ENCODE data around the gene ARHGAP6.

Gene ARHGAP6

DNA sequence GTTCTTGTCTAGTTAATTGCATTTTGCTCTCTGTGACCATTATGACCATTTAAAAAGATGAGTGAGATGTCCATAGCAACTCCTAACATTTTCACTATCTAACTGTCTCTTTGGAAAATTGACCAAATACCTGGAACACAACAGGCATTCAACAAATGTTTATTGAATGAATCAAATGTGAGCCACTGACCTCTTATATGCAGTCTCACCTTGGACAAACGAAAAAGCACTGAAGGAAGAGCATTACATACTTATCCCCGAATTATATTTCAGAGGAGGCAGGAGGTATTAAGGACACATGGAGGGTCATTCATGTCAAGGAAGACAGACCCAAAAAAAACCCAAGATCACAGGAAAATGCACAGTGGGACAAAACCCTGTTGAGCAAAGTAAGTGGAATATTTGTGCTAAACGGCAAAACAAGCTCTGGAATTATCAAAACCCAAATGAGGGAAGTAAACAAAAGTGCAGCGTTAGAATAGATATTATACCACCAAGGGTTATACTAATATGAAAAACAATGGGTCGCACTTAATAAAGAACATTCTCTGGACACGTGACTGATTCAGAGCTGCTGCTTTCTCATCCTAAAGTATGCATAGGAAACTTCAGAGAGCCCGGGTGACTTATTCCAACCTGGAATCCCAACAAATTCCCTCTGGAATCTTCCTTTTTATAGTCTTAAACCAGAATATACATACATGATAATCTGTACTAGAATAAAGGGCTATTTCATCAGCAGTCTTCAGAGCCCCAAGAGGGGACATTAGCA is 240.6 kb downstream of the ARHGAP6 start:
- TF ChIP-seq CTCF (conservative IDR thresholded peaks at IDR 0.05) (no peak), ZFX (IDR thresholded peaks at IDR 0.05) (no peak)
- H3K27ac ChIP-seq, result no peak overlapping the region

DNA sequence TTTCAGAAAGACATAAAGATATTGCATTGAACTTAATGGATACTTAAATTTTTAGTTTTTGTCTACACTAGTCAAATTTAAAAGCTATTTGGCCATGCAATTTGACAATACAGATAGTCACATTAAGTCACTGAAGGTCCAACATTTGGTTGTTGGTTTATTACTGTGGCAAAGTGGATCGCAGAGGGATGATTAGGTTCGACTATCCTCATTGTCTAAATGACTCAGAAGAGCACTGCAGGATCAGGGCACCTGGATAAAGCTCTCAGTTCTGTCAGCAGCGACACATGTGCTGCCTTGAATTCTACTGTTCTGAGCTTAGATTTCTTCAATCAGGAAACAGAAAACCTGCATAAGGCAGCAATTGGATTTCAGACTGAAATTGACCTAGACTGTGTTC is 241.8 kb downstream of the ARHGAP6 start:
- TF ChIP-seq ZFX (IDR thresholded peaks at IDR 0.05) (no peak), CTCF (conservative IDR thresholded peaks at IDR 0.05) (no peak)

GRCh38 chrX:11423362-11423818 is 242.3 kb downstream of the ARHGAP6 start:
- H3K27ac ChIP-seq, result peak overlapping the region; percentile 83; the same call in 1 of the 2 replicates
- TF ChIP-seq ZFX (IDR thresholded peaks at IDR 0.05) (no peak), CTCF (conservative IDR thresholded peaks at IDR 0.05) (no peak)

More for the DNA sequence above, 241.8 kb downstream of the ARHGAP6 start:
- peak overlapping the region; percentile 83; the same call in 1 of the 2 replicates for H3K27ac ChIP-seq

DNA sequence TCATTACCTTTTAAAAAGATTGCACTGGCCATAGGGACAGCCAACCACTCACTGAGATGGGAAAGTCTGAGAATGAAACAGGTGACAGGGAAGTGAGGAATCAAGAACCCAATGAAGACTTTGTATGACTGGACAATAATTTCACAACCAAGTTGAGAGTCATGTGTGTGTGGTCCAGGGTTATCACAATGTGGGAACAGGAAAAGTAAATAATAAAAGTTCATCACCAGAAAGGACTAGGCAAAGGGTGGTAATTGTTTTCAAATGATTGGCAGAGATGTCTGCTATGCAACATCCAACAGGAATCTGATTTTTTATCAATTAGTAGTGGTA is 243.2 kb downstream of the ARHGAP6 start:
- peak overlapping the region; percentile 83; the same call in 1 of the 2 replicates for H3K27ac ChIP-seq
- no peak for TF ChIP-seq CTCF (conservative IDR thresholded peaks at IDR 0.05)
- TF ChIP-seq ZFX (IDR thresholded peaks at IDR 0.05), result no peak

GRCh38 chrX:11421805-11422524 is 243.8 kb downstream of the ARHGAP6 start:
- TF ChIP-seq ZFX (IDR thresholded peaks at IDR 0.05) (no peak), CTCF (conservative IDR thresholded peaks at IDR 0.05) (no peak)
- peak overlapping the region; percentile 83; the same call in 1 of the 2 replicates for H3K27ac ChIP-seq

GRCh38 chrX:11420851-11421250 is 244.9 kb downstream of the ARHGAP6 start:
- no peak for TF ChIP-seq CTCF (conservative IDR thresholded peaks at IDR 0.05)
- TF ChIP-seq ZFX (IDR thresholded peaks at IDR 0.05), result no peak
- H3K27ac ChIP-seq, result peak overlapping the region; percentile 83

DNA sequence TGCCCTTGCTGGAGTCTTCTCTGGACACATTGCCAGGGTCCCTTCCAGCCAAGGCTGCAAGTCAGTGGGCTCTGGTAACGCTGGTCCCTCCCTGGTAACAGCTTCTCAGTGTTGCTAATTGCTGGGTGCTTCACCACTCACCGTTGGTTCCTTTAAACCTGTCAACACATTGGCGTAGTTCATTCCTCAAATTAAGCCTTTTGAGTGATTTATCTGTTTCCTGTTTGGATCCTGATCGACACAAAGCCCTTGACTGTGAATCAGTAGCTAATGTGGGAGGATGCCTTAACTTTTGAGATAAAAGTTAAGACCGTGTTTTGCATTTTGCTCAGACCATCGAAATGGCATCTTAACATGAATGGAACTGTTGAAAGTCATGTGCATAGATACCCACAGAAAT is 246.6 kb downstream of the ARHGAP6 start:
- TF ChIP-seq CTCF (conservative IDR thresholded peaks at IDR 0.05) (no peak), ZFX (IDR thresholded peaks at IDR 0.05) (no peak)
- no peak overlapping the region; the same call in 1 of the 2 replicates for H3K27ac ChIP-seq

All from C4-2B (cell line).